Effector memory CD4-positive, alpha-beta T cell (primary cell): Measurements from ENCODE around the gene VPS37B.

ENCODE experiments used
- DNase-seq, 3 donors: peaks; one replicate each; pipeline ENCODE4 v3.0.0-alpha.2; 2020
- H3K27ac ChIP-seq: 2 replicates; pipeline ENCODE4 v1.7.0; 2013; ENCODE audit warnings: mild to moderate bottlenecking, low read length, moderate library complexity; ENCODE audit not compliant: insufficient read depth, poor library complexity, severe bottlenecking
- H3K27me3 ChIP-seq: replicated peaks from 2 replicates; pipeline ENCODE4 v1.7.0; 2013; ENCODE audit warnings: mild to moderate bottlenecking, low read length; ENCODE audit not compliant: insufficient read depth, control insufficient read depth, poor library complexity, severe bottlenecking
- H3K36me3 ChIP-seq: 2 replicates; pipeline ENCODE4 v1.7.0; 2013; ENCODE audit warnings: mild to moderate bottlenecking, low read length, moderate library complexity; ENCODE audit not compliant: control insufficient read depth, insufficient read depth
- H3K4me1 ChIP-seq: 2 replicates; pipeline ENCODE4 v1.7.0; 2013; ENCODE audit warnings: low read length, mild to moderate bottlenecking; ENCODE audit not compliant: control insufficient read depth, insufficient read depth, poor library complexity, severe bottlenecking
- H3K4me3 ChIP-seq: 2 replicates; pipeline ENCODE4 v1.7.0; 2013; ENCODE audit warnings: low read length, low read depth, mild to moderate bottlenecking; ENCODE audit not compliant: insufficient read depth, poor library complexity, severe bottlenecking
- H3K9me3 ChIP-seq: 2 replicates; pipeline ENCODE4 v1.7.0; 2013; ENCODE audit warnings: mild to moderate bottlenecking, low read length, moderate library complexity; ENCODE audit not compliant: control insufficient read depth

VPS37B gene

DNA sequence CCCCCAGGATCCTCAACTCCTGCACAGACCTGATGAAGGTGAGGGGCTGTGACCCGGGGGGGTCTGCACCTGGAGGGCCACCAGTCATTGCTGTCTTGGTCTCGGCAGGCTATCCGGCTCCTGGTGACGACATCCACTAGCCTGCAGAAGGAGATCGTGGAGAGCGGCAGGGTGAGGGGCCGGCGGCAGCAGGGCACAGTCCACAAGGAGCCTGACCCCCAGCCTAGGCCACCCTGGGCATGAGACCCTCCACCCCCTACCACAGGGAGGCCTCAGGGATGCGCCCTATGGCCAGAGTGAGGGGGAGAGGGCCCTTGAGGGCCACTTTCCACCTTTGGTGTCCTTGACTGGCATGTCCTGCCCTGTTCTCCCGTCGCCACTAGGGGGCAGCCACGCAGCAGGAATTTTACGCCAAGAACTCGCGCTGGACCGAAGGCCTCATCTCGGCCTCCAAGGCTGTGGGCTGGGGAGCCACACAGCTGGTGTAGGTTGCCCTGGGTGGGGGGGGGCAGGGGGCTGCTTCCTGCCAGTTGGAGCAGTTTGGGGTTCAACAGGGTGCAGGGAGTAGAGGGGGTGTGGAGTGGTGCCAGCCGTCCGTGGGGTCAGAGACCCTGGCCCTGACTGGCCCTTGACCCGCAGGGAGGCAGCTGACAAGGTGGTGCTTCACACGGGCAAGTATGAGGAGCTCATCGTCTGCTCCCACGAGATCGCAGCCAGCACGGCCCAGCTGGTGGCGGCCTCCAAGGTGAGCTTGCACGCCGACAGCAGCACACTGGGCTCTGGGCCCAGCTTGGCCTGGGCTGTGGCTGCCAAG lies 35.7 kb downstream of the VPS37B start:
- H3K27ac ChIP-seq = no peak overlapping the region
- H3K9me3 ChIP-seq = no peaks in the 10 kb centered on the region
- no peak overlapping the region for H3K4me3 ChIP-seq
- no peaks in the 10 kb centered on the region for H3K27me3 ChIP-seq
- no peaks in the 10 kb centered on the region for H3K4me1 ChIP-seq
- DNase-seq = peak; percentile 57 to 73 (median 68)
- H3K36me3 ChIP-seq = peaks cover 16% of the 10 kb centered on the region

DNA sequence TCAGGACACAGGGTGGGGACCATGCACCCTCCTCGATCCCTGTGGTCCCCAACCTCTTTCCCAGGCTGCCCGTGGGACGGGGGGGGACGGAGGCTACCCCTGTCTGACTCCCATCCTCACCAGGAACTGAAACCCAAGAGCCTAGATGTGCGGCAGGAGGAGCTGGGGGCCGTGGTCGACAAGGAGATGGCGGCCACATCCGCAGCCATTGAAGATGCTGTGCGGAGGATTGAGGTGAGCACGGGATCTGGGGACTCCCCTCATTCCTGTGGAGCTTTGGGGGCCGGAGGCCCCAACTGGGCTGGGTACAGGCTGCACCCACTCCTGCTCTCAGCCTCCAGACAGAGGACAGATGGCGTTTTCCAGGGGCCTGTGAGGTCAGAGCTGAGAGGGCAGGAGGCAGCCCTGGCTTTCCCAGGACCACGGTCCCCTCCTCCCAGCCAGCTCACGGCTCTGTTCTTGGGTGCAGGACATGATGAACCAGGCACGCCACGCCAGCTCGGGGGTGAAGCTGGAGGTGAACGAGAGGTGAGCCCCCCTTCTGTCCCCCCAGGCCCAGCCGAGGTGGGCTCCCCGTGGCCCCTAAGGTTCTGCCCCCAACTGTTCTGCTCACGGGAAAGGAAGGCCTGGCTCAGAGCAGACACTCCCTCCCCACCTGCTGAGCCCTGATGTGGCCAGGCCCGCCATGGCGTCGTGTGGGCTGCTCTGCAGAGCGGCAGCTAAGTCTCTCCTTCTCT lies 36.5 kb downstream of the VPS37B start:
- peaks cover 16% of the 10 kb centered on the region for H3K36me3 ChIP-seq
- no peak for DNase-seq

DNA sequence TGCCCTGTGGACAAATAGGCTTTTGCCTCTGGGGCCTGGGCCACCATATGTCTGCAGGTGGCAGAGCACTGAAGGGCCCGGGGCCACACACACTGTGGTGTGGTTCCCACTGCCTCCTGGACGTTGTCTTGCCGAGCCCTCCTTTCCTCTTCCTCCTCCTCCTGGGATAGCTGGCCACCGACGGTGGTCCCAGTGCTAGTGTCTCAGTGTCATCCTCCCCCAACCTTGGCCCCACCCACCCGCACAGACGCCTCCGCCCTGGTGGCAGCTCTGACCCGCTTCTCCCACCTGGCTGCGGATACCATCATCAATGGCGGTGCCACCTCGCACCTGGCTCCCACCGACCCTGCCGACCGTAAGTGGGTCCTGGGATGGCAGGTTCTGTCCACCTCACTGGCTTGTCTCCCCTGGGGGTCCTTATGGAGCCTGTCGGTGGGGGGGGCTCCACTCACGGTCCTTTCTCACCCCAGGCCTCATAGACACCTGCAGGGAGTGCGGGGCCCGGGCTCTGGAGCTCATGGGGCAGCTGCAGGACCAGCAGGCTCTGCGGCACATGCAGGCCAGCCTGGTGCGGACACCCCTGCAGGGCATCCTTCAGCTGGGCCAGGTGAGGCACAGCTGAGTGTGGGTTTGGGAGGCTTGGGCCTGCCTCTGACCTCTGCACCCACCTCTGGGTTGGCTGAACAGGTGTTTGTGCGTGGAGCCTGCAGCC lies 37.2 kb downstream of the VPS37B start:
- Histone ChIP-seq H3K9me3 (no peaks in the 10 kb centered on the region), H3K36me3 (peaks cover 16% of the 10 kb centered on the region), H3K27ac (no peak overlapping the region), H3K4me1 (no peaks in the 10 kb centered on the region), H3K27me3 (no peaks in the 10 kb centered on the region), H3K4me3 (no peak overlapping the region)
- no peak for DNase-seq

More for the DNA sequence above, 36.5 kb downstream of the VPS37B start:
- no peak overlapping the region for H3K27ac ChIP-seq
- no peak overlapping the region for H3K4me3 ChIP-seq
- H3K27me3 ChIP-seq = no peaks in the 10 kb centered on the region
- no peaks in the 10 kb centered on the region for H3K9me3 ChIP-seq
- H3K4me1 ChIP-seq = no peaks in the 10 kb centered on the region

DNA sequence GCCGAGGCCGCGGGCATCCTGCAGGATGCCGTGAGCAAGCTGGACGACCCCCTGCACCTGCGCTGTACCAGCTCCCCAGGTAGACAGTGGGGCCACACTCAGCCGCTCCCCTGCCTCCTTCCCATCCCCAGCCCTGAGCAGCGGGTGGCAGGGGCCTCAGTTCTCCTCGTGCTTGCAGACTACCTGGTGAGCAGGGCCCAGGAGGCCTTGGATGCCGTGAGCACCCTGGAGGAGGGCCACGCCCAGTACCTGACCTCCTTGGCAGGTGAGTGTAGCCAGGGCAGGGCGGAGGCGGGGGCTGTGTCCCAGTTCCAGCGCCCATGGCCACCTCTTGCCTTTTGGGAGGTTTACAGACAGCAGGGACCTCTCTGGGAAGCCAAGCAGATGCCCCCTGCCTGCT lies 37.8 kb downstream of the VPS37B start:
- Histone ChIP-seq H3K9me3 (no peaks in the 10 kb centered on the region), H3K27me3 (no peaks in the 10 kb centered on the region), H3K4me3 (no peak overlapping the region), H3K36me3 (peaks cover 16% of the 10 kb centered on the region), H3K4me1 (no peaks in the 10 kb centered on the region), H3K27ac (no peak overlapping the region)
- no peak for DNase-seq

DNA sequence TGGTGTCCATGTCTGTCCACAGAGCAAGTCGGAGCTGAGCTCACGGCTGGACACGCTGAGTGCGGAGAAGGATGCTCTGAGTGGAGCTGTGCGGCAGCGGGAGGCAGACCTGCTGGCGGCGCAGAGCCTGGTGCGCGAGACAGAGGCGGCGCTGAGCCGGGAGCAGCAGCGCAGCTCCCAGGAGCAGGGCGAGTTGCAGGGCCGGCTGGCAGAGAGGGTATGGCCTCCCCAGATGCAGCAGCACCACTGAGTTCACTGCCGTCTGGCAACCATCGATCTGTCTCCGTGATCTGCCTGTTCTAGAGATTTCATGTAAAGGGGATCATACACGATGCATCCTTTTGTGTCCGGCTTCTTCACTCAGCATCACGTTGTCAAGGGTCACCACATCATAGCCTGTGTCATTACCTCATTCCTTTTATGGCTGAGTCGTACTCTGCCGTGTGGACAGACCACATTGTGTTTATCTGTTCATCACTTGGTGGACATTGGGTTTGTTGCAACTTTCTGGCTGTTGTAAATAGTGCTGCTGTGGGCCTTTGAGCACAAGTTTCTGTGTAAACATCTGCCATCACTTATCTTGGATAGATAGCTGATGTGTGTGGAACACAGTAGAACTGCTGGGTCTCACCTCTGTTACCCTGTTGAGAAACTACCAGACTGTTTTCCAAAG lies 38.8 kb downstream of the VPS37B start:
- no peaks in the 10 kb centered on the region for H3K4me1 ChIP-seq
- no peak overlapping the region for H3K27ac ChIP-seq
- peaks cover 18% of the 10 kb centered on the region for H3K36me3 ChIP-seq
- H3K4me3 ChIP-seq = no peak overlapping the region
- H3K9me3 ChIP-seq = no peaks in the 10 kb centered on the region
- DNase-seq = no peak
- H3K27me3 ChIP-seq = no peaks in the 10 kb centered on the region

DNA sequence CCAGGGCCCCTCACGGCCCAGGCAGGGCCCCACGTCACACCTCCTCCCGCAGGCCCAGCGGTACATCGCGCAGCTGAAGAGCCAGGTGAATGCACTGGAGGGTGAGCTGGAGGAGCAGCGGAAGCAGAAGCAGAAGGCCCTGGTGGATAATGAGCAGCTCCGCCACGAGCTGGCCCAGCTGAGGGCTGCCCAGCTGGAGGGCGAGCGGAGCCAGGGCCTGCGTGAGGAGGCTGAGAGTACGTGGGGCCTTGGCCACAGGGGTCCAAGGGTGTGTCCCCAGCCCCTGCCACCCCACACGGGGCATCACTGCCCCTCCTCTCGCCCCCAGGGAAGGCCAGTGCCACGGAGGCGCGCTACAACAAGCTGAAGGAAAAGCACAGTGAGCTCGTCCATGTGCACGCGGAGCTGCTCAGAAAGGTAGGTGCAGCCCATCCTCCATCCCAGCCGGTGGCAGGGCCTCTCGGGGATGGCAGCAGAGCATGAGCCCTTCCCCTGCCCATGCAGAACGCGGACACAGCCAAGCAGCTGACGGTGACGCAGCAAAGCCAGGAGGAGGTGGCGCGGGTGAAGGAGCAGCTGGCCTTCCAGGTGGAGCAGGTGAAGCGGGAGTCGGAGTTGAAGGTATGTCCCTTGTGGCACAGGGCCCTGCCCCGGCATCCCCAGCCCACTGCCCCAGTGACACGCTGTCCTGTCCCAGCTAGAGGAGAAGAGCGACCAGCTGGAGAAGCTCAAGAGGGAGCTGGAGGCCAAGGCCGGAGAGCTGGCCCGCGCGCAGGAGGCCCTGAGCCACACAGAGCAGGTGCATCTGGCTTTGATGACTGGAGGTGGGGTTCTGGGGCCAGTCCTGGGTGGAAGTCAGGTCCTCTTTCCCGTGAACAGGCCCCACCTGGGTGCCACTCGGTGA lies 39.7 kb downstream of the VPS37B start:
- Histone ChIP-seq H3K4me1 (no peaks in the 10 kb centered on the region), H3K9me3 (no peaks in the 10 kb centered on the region), H3K27ac (no peak overlapping the region), H3K27me3 (no peaks in the 10 kb centered on the region), H3K4me3 (no peak overlapping the region), H3K36me3 (peaks cover 22% of the 10 kb centered on the region)
- DNase-seq = no peak

DNA sequence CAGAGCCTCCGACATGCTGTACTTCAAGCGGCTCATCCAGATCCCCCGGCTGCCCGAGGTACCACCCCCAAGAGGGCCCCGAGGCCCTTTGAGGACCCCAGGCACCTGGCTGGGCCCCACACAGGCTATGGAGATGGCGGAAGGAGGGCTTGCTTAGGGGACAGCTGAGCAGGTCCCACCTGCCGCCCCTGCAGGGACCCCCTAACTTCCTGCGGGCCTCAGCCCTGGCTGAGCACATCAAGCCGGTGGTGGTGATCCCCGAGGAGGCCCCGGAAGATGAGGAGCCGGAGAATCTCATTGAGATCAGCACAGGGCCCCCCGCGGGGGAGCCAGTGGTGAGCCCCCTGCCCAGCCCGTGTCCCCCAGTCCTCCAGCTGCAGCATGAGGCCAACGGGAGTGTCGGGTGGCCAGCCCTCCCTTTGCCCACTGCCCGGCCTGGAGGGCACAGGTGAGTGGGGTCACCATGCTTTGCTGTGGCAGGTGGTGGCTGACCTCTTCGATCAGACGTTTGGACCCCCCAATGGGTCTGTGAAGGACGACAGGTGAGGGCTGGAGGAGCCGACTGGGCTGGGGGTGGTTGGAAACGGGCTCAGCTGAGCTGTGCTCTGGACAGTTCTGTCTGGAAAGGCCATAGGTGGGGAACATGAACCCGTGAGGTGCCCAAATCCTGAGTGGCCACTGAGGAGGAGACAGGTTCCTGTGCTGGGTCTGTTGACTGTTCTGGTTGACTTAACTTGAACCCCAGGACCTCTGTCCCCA lies 40.7 kb downstream of the VPS37B start:
- Histone ChIP-seq H3K27me3 (no peaks in the 10 kb centered on the region), H3K27ac (no peak overlapping the region), H3K9me3 (no peaks in the 10 kb centered on the region), H3K4me3 (no peak overlapping the region), H3K4me1 (no peaks in the 10 kb centered on the region), H3K36me3 (peaks cover 22% of the 10 kb centered on the region)
- no peak for DNase-seq

DNA sequence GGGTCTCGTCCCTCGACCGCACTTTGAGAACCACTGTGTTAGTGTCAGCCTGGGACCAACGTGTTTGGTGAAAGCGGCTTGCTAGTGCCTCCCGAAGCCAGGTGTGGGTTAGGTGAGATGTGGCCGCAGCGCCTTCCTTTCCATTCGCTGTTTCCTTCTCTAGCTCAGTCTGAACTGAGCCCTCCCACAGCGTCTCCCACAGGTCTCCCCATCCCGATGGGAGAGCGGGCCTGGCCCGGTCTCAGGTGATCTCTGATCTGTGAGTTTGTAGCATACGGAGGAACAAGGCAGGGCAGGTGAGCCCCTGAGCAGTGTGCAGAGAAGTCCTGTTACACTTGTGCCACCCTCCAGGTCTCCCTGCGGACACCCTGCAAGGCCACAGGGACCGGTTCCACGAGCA lies 41.4 kb downstream of the VPS37B start:
- no peak overlapping the region for H3K27ac ChIP-seq
- H3K4me1 ChIP-seq = no peaks in the 10 kb centered on the region
- H3K27me3 ChIP-seq = no peaks in the 10 kb centered on the region
- no peak overlapping the region for H3K4me3 ChIP-seq
- H3K9me3 ChIP-seq = no peaks in the 10 kb centered on the region
- peaks cover 22% of the 10 kb centered on the region for H3K36me3 ChIP-seq
- DNase-seq = no peak
